GM12878 (cell line): ENCODE data around the gene GON4L. TPM values are rescaled to one million over a fixed set of nuclear protein-coding genes. Genes with fewer than 3 reads are reported as not detected.

ENCODE experiments used
- ATAC-seq: fragments of 200-7000 bp; cut with Tn5 transposase; 3 replicates; pipeline ENCODE4 v1.9.1; 2020; ENCODE audit warnings: mild to moderate bottlenecking, moderate library complexity
- BruUV-seq: library from RNA; stranded (reverse); fragments of 400-500 nt; replicated peaks from 2 replicates; lab custom pipeline; 2021; lab: Mats Ljungman, UMichigan
- CTCF ChIA-PET: fragments of 300-600 bp; sonication (Branson Sonifier 250); formaldehyde crosslinking; extraction: SDS; loops from one replicate; lab custom pipeline; 2021; ENCODE audit warnings: inconsistent platforms; lab: Yijun Ruan, JAX
- POLR2A ChIA-PET: fragments of 350-600 bp; formaldehyde crosslinking; extraction: SDS; loops from one replicate; lab custom pipeline; 2021; ENCODE audit warnings: inconsistent platforms; lab: Charles Lee
- RAD21 ChIA-PET: fragments of 300-600 bp; sonication (Branson Sonifier 250); formaldehyde crosslinking; loops from one replicate; lab custom pipeline; 2023; ENCODE audit warnings: antibody characterized with exemption; ENCODE audit not compliant: unreplicated experiment; lab: Charles Lee
- SMC1A ChIA-PET: fragments of 300-600 bp; sonication (Branson Sonifier 250); formaldehyde crosslinking; loops from one replicate; lab custom pipeline; 2023; ENCODE audit not compliant: unreplicated experiment, uncharacterized antibody; lab: Charles Lee
- DNase-seq: peaks from one replicate; pipeline ENCODE4 v3.0.0-alpha.2; 2011; ENCODE audit warnings: low read depth, low spot score
- FAIRE-seq: peaks from 3 replicates; lab custom pipeline; 2011; peaks lifted over from hg19 to GRCh38; lab: Jason Lieb, UNC
- H2AFZ ChIP-seq: 2 replicates; pipeline ENCODE4 v1.6.0; 2011; ENCODE audit warnings: low read depth, low read length, control low read depth; ENCODE audit not compliant: control insufficient read depth
- H3K27ac ChIP-seq: 2 replicates; pipeline ENCODE4 v1.5.1; 2011; ENCODE audit warnings: control low read depth; ENCODE audit not compliant: control insufficient read depth, insufficient read depth
- H3K27me3 ChIP-seq, 2 experiments: replicated peaks in 1 of 2; 2 replicates each; pipeline versions ENCODE4 v1.6.0 to v1.6.1; 2011; ENCODE audit warnings: low read length in 1 of 2; ENCODE audit not compliant: control insufficient read depth in 2 of 2, insufficient read depth in 2 of 2
- H3K36me3 ChIP-seq, 2 experiments: 2 replicates each; pipeline ENCODE4 v1.5.1; 2011; ENCODE audit warnings: low read length in 1 of 2; ENCODE audit not compliant: control insufficient read depth in 2 of 2, insufficient read depth in 2 of 2
- H3K4me1 ChIP-seq: 2 replicates; pipeline ENCODE4 v1.6.1; 2011; ENCODE audit warnings: mild to moderate bottlenecking, low read length, moderate library complexity, mixed read lengths; ENCODE audit not compliant: control insufficient read depth, insufficient read depth
- H3K4me2 ChIP-seq: 2 replicates; pipeline ENCODE4 v1.6.0; 2011; ENCODE audit warnings: control low read depth; ENCODE audit not compliant: control insufficient read depth, insufficient read depth
- H3K4me3 ChIP-seq: fragments of 200-600 bp; sonication (generic); 2 replicates; pipeline ENCODE4 v1.5.1; 2016
- H3K79me2 ChIP-seq: 2 replicates; pipeline ENCODE4 v1.6.0; 2011; ENCODE audit warnings: low read length; ENCODE audit not compliant: control insufficient read depth, insufficient read depth
- H3K9ac ChIP-seq: 2 replicates; pipeline ENCODE4 v1.8.0; 2011; ENCODE audit warnings: low read length, control low read depth, mixed read lengths; ENCODE audit not compliant: control insufficient read depth, insufficient read depth
- H3K9me3 ChIP-seq: replicated peaks from 3 replicates; pipeline ENCODE4 v1.5.1; 2011; ENCODE audit warnings: mild to moderate bottlenecking, low read length; ENCODE audit not compliant: control insufficient read depth, insufficient read depth
- H4K20me1 ChIP-seq: 2 replicates; pipeline ENCODE4 v1.6.0; 2011; ENCODE audit not compliant: control insufficient read depth, insufficient read depth
- BCLAF1 ChIP-seq: fragments of 450-650 bp; IDR thresholded peaks from 2 replicates; pipeline ENCODE4 v1.6.1; 2017; ENCODE audit warnings: antibody characterized with exemption, mild to moderate bottlenecking, moderate library complexity
- CHD1 ChIP-seq: IDR thresholded peaks from 2 replicates; pipeline ENCODE4 v1.6.1; 2012; ENCODE audit warnings: low read depth, low read length, improper control_type of control experiment
- CREB1 ChIP-seq: IDR thresholded peaks from 2 replicates; pipeline ENCODE4 v1.6.1; 2012; ENCODE audit warnings: low read depth, mild to moderate bottlenecking, inconsistent platforms
- FOS ChIP-seq: IDR thresholded peaks from 3 replicates; pipeline ENCODE4 v1.6.1; 2011; ENCODE audit warnings: borderline replicate concordance; ENCODE audit not compliant: insufficient read length; ENCODE audit errors: extremely low read depth
- HDAC2 ChIP-seq: fragments of 200-600 bp; sonication (generic); IDR thresholded peaks from 2 replicates; pipeline ENCODE4 v1.6.1; 2017
- SRF ChIP-seq, 2 experiments: IDR thresholded peaks; 2 replicates each; pipeline ENCODE4 v1.6.1; 2011; ENCODE audit warnings: low read depth in 2 of 2, low read length in 2 of 2, mild to moderate bottlenecking in 1 of 2, moderate library complexity in 1 of 2
- STAT3 ChIP-seq: IDR thresholded peaks from 2 replicates; pipeline ENCODE4 v1.6.1; 2011; ENCODE audit warnings: low read depth, low read length, improper control_type of control experiment
- TCF12 ChIP-seq: IDR thresholded peaks from 2 replicates; pipeline ENCODE4 v1.6.1; 2011; ENCODE audit warnings: low read depth, mild to moderate bottlenecking, low read length
- YBX1 ChIP-seq: fragments of 450-650 bp; IDR thresholded peaks from 2 replicates; pipeline ENCODE4 v1.6.1; 2016; ENCODE audit warnings: antibody characterized with exemption
- WGBS: methylation state at CpG from one replicate; pipeline ENCODE4 v1.1.6; 2016; ENCODE audit warnings: low lambda C conversion rate; ENCODE audit not compliant: insufficient replicate concordance, insufficient coverage; ENCODE audit errors: missing lambda C conversion rate; 5-methylcytosine and 5-hydroxymethylcytosine counted together
- in situ Hi-C: fragments of 300-500 bp; cut with MboI; formaldehyde crosslinking; loops from 9 replicates; pipeline ENCODE4 v1.14.3; 2018; ENCODE audit warnings: mixed read lengths
- intact Hi-C: fragments of 100-400 bp; cut with micrococcal nuclease; formaldehyde crosslinking; loops from one replicate; pipeline ENCODE4 v1.14.2; 2022; ENCODE audit not compliant: unreplicated experiment
- polyA plus RNA-seq, 11 experiments: library from polyadenylated mRNA; depleted of rRNA in 4 of 11; unstranded in 6 of 11; stranded (reverse) in 5 of 11; fragments of >200 nt; fragmentation: Nextera tagmentation in 4 of 11; fragmentation: Illumina TruSeq in 1 of 11; extraction: Ambion mirVana in 4 of 11; extraction: Trizol in 1 of 11; gene quantifications; 1 replicate in 1 of 11; 2 replicates in 10 of 11; pipeline versions ENCODE4 v1.2.1 to v1.2.3, GENCODE V29; 2011 to 2016; ENCODE audit warnings: inconsistent platforms in 2 of 11, missing spikeins in 2 of 11, low read depth in 1 of 11
- total RNA-seq, 4 experiments: library from RNA; depleted of rRNA in 3 of 4; stranded (reverse); fragments of >200 nt in 3 of 4; fragmentation: Illumina TruSeq in 1 of 4; extraction: Trizol in 1 of 4; gene quantifications; 2 replicates each; pipeline versions ENCODE4 v1.2.1 to v1.2.3, GENCODE V29; 2013 to 2021

The GON4L gene
- total and polyA plus RNA-seq, 10 of the 15 experiments (the other 5 are each of a cell fraction or from before 2014, with no cell fraction given) = 17.7 to 40.7 (median 28.0) TPM

GRCh38 chr1:155777582-155777981, 79.4 kb downstream of the GON4L start:
- no peak for FAIRE-seq
- TF ChIP-seq TCF12 (no peak), BCLAF1 (no peak)
- TF ChIP-seq, all 136 proteins: peak for 0
- no peak overlapping the region for H2AFZ ChIP-seq
- no peak overlapping the region for H3K27ac ChIP-seq
- ChIA-PET RAD21 (no interaction called here), POLR2A (no interaction called here), SMC1A (interaction anchor here (0.6 kb wide), 1 partner anchor 232 kb away, joined by 3 read pairs; no protein-coding TSS in a partner anchor), CTCF (interaction anchor here (1.1 kb wide), 1 partner anchor 646 kb away, joined by 3 read pairs; no protein-coding TSS in a partner anchor)
- no peak overlapping the region for H3K9ac ChIP-seq
- H3K36me3 ChIP-seq = peaks cover 4 to 7% of the 10 kb centered on the region in 2 experiments
- no peak overlapping the region for H3K4me3 ChIP-seq
- BruUV-seq = no TSS peak
- no peaks in the 10 kb centered on the region for H3K79me2 ChIP-seq
- H3K27me3 ChIP-seq = no peaks in the 10 kb centered on the region
- H3K4me1 ChIP-seq = no peaks in the 10 kb centered on the region
- no peak overlapping the region for H3K4me2 ChIP-seq
- intact Hi-C loops (no loop called here), in situ Hi-C loops (no loop called here)
- H4K20me1 ChIP-seq = no peaks in the 10 kb centered on the region
- no peak for ATAC-seq
- WGBS = 93% methylated on average over 3 of the region's 3 CpGs
- H3K9me3 ChIP-seq = no peaks in the 10 kb centered on the region
- no peak for DNase-seq

DNA sequence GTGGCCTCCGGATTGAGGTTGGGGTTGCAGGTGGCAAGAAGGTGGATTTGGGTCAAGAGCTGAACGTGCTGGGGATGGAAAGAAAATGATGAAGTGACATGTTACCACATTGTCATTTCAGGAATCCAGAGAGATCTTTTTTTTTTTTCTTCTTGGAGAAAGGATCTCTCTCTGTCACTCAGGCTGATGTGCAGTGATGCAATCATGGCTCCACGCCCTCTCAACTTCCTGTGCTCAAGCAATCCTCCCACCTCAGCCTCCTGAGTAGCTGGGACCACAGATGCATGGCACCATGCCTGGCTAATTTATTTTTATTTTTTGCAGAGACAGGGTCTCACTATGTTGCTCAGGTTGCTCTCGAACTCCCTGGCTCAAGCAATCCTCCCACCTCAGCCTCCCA, 80.6 kb downstream of the GON4L start:
- RAD21 ChIA-PET = no interaction called here
- BruUV-seq = no TSS peak
- Histone ChIP-seq H3K79me2 (no peaks in the 10 kb centered on the region), H3K4me2 (no peak overlapping the region), H3K4me3 (no peak overlapping the region), H3K27ac (no peak overlapping the region), H3K9ac (no peak overlapping the region), H3K9me3 (no peaks in the 10 kb centered on the region), H3K36me3 (peaks cover 4 to 7% of the 10 kb centered on the region in 2 experiments), H3K27me3 (no peaks in the 10 kb centered on the region), H2AFZ (no peak overlapping the region), H3K4me1 (no peaks in the 10 kb centered on the region), H4K20me1 (no peaks in the 10 kb centered on the region)
- POLR2A ChIA-PET = interaction anchor here (0.5 kb wide), 1 partner anchor 541 kb away, joined by 3 read pairs; no protein-coding TSS in a partner anchor
- SMC1A ChIA-PET = interaction anchor here (0.6 to 0.7 kb wide), 2 partner anchors 113 to 491 kb away, joined by 3 to 4 read pairs; no protein-coding TSS in a partner anchor
- no peak for ATAC-seq
- 97% methylated on average over 4 of the region's 4 CpGs for WGBS
- no peak for TF ChIP-seq FOS
- no peak for TF ChIP-seq CREB1
- TF ChIP-seq STAT3 = no peak
- TF ChIP-seq YBX1 = no peak
- no peak for TF ChIP-seq CHD1
- no peak for TF ChIP-seq HDAC2
- no peak for TF ChIP-seq SRF (IDR thresholded peaks at IDR 0.05; ENCODE audit: low read depth in 2 of 2, low read length in 2 of 2)
- no peak for DNase-seq
- no peak for FAIRE-seq
- intact Hi-C loops (no loop called here), in situ Hi-C loops (no loop called here)
- CTCF ChIA-PET = interaction anchor here (0.7 to 0.8 kb wide), 2 partner anchors 64 to 290 kb away, joined by 3 read pairs; no protein-coding TSS in a partner anchor
